ENCODE data around the gene ZNF48.
A peak's percentile ranks its signal among the peaks of the same experiment; 100 is the strongest.
"Not testable (repeated sequence)": the region's sequence is repeated elsewhere in the genome, so short reads cannot be mapped to it uniquely, and the experiment has no call there.

The ZNF48 gene

DNA sequence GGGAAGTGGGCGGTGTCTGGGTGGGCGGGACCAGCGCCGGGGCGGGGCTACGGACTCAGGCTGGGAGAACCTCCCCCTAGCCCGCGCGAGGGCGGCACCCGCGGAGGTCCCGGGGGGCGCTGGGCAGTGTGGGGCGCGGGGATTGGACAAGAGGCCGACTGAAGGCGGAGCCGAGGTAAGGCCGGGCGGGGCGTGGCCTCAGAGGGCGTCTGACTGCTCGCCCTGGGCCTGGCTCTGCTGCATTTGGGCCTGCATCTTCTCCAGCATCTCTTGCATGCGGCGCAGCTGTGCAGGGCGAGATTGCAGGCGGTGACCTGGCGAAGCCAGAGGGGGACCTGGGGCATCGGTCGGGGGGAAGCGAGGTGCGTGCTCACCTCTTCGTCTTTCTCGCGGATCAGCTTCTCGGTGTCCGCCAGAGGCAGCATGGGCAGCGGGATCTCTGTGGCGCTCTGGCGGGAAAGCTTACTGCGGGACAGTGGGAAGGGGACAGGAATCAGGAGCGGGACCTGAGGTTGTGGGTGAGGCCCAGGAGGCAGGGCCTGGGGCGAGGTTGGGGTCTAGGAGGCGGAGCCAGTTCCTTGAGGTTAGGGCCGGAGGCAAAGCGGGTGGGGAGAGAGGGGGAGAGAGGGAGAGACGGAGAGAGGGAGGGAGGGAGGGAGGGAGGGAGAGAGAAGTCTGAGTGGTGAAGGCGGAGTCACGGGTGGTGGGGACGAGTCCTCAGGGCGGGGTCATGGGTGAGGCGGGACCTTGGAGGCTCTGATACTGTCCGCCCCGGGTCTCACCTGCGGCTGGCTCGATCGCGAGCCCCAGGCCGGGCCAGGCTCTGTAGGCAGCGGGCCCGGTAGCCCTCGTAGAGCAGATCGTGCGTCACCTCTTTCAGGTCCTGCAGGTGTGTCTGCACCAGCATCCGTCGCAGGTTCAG is 16.7 kb upstream of the ZNF48 start:
- peak; percentile 99 to 100 for DNase-seq (ENCODE audit: low read depth in 2 of 2)

DNA sequence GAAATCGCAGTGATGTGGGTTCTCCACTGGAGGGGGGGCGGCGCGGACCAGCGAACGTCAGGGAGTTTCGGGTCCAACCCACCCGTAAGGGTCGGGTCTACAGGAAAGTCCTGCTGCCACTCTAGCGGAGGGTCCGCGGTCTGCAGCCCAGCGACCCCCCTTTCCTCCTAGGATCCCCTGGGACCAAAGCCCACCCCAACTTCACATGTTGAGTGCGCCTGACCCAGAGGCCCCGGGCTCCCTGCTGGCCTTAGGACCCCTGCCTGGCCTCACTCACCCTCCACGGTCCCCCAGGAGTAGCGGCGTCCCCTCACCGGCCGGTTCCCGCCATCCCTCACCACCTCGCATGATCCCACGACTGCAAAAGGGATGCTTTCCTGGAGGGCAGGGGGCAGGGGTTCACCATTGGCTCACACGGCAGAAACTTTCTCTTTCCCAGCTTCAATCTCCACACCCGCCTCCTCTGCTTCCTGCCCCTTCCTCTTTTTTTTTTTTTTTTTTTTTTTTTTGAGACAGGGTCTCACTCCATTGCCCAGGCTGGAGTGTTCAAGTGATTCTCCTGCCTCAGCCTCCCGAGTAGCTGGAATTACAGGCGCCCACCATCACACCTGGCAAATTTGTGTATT is 15.9 kb upstream of the ZNF48 start:
- DNase-seq (ENCODE audit: low read depth in 2 of 2), result no peak

DNA sequence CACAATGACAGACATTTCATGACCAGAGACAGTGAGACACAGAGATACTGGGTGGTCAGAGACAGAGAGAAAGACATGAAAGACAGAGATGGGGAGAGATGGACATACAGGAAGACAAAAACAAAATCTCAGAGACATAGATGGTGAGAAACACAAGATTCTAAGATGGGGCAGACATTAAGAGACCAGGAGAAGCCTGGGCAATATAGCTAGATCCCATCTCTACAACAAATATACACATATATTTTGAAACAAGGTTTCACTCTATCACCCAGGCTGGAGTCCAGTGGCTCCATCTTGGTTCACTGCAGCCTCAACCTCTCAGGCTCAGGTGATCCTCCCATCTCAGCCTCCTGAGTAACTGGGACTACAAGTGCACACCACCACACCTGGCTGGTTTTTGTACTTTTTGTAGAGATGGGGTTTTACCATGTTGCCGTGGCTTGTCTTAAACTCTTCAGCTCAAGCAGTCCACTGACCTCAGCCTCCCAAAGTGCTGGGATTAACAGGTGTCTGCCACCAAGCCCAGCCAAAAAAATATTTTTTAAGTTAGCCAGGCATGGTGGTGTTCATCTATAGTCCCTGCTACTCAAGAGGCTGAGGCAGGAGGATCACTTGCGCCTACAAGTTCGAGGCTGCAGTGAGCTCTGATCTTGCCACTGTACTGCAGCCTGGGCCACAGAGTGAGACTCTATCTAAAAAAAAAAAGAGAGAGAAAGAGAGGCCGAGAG is 15.0 kb upstream of the ZNF48 start:
- no peak for DNase-seq (ENCODE audit: low read depth in 2 of 2)

DNA sequence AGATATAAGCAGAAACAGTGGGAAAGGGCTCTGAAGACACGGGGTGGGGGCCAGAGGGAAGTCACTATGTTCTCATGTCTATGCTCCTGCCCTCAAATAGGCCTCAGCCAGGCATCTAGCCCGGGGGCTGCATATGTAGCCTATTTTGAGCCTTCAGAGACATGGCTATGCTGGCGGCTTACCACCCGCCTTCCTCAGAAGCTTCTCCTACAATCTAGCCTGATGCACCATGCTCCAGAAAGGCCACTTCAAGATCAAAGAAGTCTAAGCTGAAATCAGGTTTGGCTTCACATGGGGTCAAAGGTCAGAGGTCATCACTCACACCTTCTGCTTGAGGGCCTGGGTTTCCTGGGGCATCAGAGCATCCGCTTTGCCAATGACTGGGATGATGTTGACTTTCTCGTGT is 14.4 kb upstream of the ZNF48 start:
- DNase-seq (ENCODE audit: low read depth in 2 of 2), result no peak

DNA sequence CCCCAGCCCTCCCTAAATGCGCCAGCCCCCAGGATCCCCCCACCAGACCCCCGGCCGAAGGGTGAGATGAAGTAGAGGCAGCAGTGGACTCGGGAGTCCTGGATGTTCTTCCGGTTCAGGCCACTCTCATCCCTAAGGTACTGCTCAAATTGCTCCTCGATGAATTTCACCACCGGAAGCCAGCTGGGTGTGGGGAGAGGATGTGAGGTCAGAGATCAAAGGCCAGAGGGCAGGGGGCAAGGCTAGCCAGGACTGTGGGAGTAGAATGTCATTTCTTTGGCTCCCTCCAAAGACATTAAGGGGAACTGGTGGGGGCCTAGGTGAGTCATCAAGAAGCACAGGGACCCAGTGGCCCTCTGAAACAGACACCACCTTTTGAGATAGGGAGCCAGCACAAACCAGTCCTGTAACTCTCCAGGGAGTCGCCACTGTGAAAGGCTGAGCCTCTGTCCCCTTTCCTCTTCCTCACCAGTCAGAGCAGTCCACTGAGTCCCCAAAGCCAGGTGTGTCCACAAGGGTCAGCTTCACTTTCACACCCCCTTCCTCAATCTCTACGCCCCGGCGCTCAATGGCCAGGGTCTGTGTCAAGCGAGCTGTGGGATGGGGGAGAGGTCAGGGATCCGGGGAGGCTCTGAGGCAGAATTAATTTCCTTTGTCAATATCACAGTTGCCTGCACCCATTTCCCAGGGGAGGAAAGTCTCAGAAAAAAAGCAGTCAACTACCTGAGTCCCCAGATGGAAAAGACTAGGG is 13.8 kb upstream of the ZNF48 start:
- no peak for DNase-seq (ENCODE audit: low read depth in 2 of 2)

DNA sequence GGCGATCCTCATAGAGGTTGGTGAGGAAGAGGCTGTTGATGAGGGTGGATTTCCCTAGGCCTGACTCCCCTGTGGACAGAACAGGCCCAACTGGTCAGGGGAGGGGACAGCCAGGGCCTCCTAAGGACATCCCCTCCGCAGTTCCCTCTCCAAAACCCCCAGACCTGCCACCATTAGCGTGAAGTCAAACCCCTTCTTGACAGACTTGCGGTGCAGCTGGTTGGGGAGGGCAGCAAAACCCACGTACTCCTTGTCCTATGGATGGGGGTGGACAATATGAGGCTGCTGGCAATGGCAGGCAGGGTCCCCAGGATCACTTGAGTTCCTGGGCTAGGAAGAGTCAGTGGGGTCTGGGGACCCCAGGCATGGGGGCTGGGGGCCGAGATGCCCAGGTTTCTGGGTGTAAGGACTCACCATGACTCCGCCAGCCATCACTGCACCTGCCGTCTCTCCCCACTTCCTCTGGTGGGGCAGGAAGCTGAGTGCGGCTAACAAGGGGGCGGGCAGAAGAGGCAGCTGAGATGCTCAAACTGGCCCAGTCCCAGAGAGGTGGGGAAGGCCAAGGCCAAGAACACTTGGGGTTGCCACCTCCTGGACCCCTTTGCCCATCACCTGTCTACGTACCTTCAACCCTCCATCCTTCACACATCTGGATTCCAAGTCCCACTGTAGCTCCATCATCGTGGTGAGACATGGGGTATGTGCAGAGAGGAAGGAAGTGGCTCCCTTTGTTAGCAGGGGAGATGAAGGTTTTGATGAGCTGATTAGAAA is 12.9 kb upstream of the ZNF48 start, which contains the start of gene SEPTIN1:
Gene SEPTIN1, minus strand, starts transcription at position 451 of the 771 bp plus-strand sequence. Its CDS starts 19 bp downstream, at position 432.
- DNase-seq (ENCODE audit: low read depth in 2 of 2), result peak; percentile 65 to 73

DNA sequence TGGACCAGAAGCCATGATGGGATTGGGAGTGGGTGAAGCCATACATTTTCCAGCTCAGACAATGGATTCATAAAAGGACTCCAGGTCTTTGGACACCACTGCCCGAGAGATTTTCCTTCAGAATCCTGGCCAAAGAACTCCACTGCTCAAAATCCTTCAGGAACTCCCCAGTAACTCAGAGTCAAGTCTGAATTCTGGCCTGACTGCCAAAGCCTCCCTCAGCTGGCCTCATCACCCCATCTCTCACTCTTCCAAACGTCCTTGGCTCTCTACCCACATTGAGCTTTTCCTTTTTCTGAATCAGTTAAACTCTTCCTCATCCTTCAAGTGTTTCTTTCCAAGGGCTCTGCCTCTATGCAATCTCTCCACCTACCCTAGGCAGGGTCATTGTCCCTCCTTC is 11.7 kb upstream of the ZNF48 start:
- DNase-seq (ENCODE audit: low read depth in 2 of 2), result no peak

DNA sequence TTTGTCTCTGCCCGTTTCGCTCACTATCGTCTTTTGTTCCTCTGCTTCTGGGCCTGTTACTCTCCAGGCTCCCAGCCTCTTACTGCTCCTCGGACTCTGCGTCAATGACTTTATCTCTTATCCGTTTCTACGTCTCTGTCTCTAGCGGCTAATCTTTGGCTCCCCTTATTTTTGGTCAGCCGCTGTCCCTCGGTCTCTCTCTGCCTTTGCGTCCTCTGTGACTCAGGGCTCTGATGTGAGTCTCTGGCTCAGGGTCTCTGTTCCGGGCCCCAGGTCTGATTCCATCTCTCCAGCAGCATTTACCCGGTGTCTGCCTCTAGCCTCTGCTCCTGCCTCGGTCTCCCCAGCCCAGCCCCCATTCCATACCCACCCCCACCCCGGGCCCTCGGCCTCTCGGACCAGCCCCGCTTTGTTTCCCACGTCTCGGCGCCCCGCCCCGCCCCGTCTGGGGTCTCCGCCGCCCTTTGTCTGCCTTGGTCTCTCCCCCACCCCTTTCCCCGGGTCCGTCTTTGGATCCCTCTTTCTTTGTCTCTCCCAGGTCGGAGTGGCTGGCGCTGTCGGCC is 547 bp upstream of the ZNF48 start:
- no peak for DNase-seq (ENCODE audit: low read depth in 2 of 2)

DNA sequence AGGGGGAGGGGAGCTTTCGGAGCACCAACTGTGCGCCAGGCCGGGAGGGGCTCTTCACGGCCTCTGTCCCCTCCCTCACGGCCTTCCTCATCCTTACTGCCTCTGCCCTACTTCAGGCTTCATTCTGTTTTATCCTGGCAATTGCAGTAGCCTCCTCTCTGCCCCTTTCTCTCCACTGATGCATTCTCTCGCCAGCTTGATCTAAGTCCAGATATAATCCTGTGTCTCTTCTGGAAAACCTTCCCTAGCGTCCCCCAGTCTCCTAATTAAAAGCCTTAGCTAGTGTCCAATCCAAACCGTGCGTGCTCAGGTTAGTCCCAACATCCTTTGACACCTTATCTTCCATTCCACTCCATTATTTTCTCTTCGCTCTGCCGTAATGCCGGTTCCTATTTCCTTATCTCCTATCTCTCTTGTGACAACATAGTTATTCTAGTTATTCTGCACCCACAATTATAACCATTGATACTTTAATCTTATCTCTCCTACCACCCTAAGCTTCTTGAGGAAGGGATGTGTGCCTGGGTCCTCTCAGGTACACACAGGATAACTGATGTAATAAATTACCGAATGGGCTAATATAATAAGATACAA is 869 bp downstream of the ZNF48 start:
- DNase-seq (ENCODE audit: low read depth in 2 of 2), result no peak

DNA sequence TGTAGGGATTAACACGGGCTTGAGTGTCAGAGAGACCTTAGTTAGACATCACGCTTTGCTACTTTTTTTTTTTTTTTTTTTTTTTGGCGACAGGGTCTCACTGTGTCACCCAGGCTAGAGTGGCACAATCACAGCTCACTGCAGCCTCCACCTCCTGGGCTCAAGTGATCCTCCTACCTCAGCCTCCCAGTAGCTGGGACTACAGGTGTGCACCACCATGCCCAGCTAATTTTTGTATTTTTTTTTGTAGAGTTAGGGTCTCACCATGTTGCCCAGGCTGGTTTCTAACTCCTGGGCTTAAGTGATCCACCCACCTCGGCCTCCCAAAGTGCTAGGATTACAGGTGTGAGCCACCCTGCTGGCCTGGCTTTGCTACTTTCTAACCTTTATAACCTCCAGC is 1.4 kb downstream of the ZNF48 start:
- DNase-seq (ENCODE audit: low read depth in 2 of 2), result not testable (repeated sequence)

DNA sequence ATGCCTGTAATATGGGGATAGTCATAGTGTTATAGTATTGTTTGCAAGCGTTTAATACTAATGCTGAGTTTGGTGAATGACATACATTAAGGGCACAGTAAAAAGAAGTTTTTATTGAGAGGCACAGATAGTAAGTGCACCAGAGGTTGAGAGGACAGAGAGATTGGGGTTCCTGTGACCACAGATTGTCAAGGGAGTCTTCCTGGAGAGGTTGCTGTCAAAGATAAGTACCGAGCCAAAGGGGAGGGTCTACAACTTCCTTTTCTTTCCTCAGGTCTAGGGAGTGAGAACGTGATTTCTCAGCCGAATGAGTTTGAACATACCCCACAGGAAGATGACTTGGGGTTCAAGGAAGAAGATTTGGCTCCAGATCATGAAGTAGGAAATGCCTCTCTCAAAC is 1.8 kb downstream of the ZNF48 start:
- no peak for DNase-seq (ENCODE audit: low read depth in 2 of 2)

DNA sequence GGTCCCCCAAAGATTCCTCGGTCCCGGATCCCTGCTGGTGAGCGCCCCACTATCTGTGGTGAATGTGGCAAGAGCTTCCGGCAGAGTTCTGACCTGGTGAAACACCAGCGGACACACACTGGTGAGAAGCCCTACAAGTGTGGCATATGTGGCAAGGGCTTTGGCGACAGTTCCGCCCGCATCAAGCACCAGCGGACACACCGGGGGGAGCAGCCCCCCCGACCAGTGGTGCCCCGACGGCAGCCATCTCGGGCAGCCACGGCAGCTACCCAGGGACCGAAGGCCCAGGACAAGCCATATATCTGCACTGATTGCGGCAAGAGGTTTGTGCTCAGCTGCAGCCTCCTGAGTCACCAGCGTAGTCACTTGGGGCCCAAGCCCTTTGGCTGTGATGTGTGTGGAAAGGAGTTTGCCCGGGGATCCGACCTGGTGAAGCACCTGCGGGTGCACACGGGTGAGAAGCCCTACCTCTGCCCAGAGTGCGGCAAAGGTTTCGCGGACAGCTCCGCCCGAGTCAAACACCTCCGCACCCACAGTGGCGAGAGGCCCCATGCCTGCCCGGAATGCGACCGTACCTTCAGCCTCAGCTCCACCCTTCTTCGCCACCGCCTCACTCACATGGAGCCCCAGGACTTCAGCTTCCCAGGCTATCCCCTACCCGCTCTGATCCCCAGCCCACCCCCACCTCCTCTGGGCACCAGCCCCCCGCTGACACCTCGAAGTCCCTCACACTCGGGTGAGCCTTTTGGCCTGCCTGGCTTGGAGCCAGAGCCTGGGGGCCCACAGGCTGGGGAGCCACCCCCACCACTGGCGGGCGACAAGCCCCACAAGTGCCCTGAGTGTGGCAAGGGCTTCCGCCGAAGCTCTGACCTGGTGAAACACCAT is 2.8 kb downstream of the ZNF48 start:
- no peak for DNase-seq (ENCODE audit: low read depth in 2 of 2)

DNA sequence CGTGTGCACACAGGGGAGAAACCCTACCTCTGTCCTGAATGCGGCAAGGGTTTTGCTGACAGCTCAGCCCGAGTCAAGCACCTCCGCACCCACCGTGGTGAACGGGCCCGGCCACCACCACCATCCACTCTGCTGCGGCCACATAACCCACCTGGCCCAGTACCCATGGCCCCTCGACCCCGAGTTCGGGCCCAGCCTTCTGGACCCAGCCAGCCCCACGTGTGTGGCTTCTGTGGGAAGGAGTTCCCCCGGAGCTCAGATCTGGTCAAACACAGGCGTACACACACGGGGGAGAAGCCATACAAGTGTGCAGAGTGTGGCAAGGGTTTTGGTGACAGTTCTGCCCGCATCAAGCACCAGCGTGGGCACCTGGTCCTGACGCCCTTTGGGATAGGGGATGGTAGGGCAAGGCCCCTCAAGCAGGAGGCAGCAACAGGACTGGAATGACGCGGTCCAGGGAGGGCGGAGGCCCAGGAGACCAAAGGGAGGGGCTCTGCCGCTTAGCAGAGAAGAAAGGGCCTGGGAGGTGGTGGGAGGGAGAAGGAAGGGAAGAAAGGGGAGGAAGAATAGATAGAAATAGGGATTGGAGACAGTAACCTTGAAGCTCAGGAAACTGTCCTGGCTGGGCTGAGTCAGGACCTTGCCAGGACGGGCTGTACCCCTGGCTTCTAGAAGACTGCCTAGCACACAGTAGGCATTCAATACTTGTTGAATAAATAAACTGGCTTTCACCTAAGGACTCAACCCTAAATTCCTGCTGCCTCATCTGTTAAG is 3.6 kb downstream of the ZNF48 start:
- DNase-seq (ENCODE audit: low read depth in 2 of 2), result no peak

DNA sequence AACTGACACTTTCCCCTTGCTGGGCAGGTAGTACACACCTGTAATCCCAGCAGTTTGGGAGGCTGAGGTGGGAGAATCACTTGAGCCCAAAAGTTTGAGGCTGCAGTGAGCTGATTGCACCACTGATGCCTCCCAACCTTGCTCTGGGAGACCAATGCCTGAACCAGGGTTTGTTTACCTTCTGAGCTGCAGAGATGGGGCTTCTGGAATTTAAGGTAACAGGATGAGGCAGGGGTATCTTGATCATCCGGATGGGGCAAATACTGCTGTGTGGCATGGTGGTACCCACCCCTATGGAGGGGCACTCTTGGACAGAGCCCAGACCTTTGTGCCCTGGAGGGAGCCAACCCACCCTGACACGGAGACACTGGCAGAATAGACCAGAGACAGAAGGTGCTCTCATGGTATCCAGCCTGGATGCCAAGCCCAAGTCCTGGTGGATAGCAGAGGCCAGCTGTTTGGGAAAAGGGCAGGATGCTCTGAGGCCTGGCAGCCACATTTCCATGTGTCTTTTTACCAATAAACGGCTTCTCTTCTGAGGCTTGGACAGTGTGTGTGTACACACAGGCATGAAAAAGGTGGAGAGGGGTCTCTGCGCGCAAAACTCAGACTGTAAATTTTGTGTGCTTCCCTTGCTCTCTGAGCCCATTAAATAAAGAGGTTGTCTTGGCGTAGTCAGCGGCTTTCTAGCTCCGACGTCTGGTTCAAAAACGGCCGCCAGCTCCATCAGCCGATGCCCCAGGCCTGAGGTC is 4.4 kb downstream of the ZNF48 start:
- no peak for DNase-seq (ENCODE audit: low read depth in 2 of 2)

DNA sequence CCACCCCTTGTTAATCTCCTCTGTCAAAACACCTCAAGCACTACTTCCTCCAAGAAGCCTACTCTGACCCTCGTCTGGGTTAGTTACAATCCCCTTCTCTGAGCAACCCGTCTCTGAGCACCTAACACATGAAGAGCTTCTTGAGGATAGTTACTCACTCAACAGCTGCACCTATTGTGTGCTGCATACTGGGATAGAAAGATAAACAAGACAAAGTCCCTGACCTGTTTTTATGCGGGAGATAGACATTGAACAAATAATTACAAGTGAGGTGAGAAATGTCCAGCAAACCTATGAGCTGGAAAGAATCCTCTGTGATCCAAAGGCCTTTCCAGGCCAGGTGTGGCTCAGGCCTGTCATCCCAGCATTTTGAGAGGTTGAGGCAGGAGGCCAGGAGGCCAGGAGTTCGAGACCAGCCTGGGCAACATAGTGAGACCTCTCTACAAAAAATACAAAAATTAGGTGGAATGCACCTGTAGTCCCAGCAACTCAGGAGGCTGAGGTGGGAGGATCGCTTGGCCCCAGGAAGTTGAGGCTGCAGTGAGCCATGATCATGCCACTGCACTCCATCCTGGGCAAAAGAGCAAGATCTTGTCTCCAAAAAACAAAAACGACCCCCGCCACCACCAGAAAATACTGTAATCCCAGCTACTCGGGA is 6.7 kb downstream of the ZNF48 start:
- DNase-seq (ENCODE audit: low read depth in 2 of 2), result no peak

DNA sequence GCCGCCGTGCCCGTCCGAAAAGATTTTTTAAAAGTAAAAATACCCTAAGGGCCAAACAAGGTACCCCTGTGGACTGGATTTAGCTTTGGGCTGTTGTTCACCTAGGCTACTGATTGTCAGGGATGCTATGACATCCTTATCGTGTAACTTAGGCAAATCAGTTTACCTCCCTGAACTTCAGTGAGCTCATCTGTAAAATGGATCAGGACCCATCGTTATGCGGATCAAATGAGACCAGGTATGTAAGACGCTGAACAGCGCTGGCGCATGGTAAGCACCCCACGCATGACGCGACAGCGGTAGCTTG is 11.5 kb downstream of the ZNF48 start:
- no peak for DNase-seq (ENCODE audit: low read depth in 2 of 2)

DNA sequence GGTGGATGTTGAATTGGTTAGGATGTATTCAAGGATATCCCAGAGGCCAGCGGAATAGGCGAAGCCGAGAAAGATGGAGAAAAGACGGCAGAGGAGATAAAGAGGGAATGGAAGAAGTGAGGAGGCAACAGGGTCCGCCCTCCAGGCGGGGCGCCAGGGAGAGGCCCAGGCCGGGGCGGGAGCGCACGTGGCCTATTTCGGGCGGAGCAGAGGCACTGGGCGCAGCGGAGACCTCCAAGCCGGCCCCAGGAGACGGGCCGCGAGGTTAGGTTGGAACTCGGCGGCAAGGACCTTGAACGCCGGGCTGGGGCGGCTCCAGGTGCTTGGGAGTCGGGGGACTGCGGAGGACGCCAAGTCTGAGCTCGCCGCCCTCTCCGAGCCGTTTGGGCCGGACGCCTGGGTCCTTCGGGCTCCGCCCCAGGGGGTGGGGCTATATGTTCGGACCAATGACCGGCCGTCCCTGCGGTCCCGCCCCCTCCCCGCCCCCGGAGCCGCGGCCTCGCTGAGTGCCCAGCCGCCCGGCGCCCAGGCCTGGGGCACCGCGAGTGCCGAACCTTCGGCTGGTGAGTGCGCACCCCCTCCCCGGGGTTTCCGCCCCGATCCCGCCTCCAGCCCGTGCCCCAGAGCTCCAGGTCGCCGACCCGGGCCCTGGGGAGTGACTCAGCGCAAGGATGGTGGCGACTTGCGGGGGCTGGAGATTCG is 12.0 kb downstream of the ZNF48 start, which contains the start of gene ZNF771:
Gene ZNF771, plus strand, starts transcription at position 505 of the 702 bp plus-strand sequence. CDS start 448 bp downstream, outside the sequence.
- peak; percentile 91 for DNase-seq (ENCODE audit: low read depth in 2 of 2)
